GM12878 (cell line): ENCODE data around the gene CFAP410. TPM values are rescaled to one million over a fixed set of nuclear protein-coding genes. Genes with fewer than 3 reads are reported as not detected.

ENCODE experiments used
- CREB1 ChIP-seq: IDR thresholded peaks from 2 replicates; pipeline ENCODE4 v1.6.1; 2012; ENCODE audit warnings: low read depth, mild to moderate bottlenecking, inconsistent platforms
- EZH2 ChIP-seq: IDR thresholded peaks from 2 replicates; pipeline ENCODE4 v1.6.1; 2012; ENCODE audit warnings: low read depth, mild to moderate bottlenecking, control low read depth, inconsistent platforms, low read length, borderline replicate concordance; ENCODE audit not compliant: control insufficient read depth
- GABPA ChIP-seq: IDR thresholded peaks from 2 replicates; pipeline ENCODE4 v1.6.1; 2014; ENCODE audit warnings: antibody characterized with exemption, low read depth, mild to moderate bottlenecking, inconsistent platforms
- HCFC1 ChIP-seq: fragments of 150-350 bp; IDR thresholded peaks from 2 replicates; pipeline ENCODE4 v1.6.1; 2014; ENCODE audit warnings: low read length
- HDGF ChIP-seq: fragments of 450-650 bp; IDR thresholded peaks from 2 replicates; pipeline ENCODE4 v1.6.1; 2016; ENCODE audit warnings: antibody characterized with exemption
- IKZF2 ChIP-seq, 2 experiments: fragments of 450-650 bp; IDR thresholded peaks; 2 replicates each; pipeline ENCODE4 v1.6.1; 2017; ENCODE audit warnings: mild to moderate bottlenecking in 2 of 2, moderate library complexity in 2 of 2
- NFIC ChIP-seq: IDR thresholded peaks from 2 replicates; pipeline ENCODE4 v1.6.1; 2012; ENCODE audit warnings: low read depth, mild to moderate bottlenecking, inconsistent platforms, low read length, moderate library complexity
- NFYA ChIP-seq: IDR thresholded peaks from 2 replicates; pipeline ENCODE4 v1.6.1; 2011; ENCODE audit warnings: low read depth, mild to moderate bottlenecking, low read length, improper control_type of control experiment, borderline replicate concordance
- PAX8 ChIP-seq: fragments of 450-650 bp; IDR thresholded peaks from 2 replicates; pipeline ENCODE4 v1.6.1; 2017; ENCODE audit warnings: mild to moderate bottlenecking, moderate library complexity
- SMAD1 ChIP-seq: fragments of 450-650 bp; IDR thresholded peaks from 2 replicates; pipeline ENCODE4 v1.6.1; 2018; ENCODE audit warnings: mild to moderate bottlenecking, low read depth; ENCODE audit not compliant: partially characterized antibody
- SREBF1 ChIP-seq: IDR thresholded peaks from 2 replicates; pipeline ENCODE4 v1.6.1; 2012; ENCODE audit warnings: mild to moderate bottlenecking, low read length
- ZNF24 ChIP-seq: fragments of 450-650 bp; IDR thresholded peaks from 2 replicates; pipeline ENCODE4 v1.6.1; 2017; ENCODE audit warnings: antibody characterized with exemption, mild to moderate bottlenecking
- polyA plus RNA-seq, 11 experiments: library from polyadenylated mRNA; depleted of rRNA in 4 of 11; unstranded in 6 of 11; stranded (reverse) in 5 of 11; fragments of >200 nt; fragmentation: Nextera tagmentation in 4 of 11; fragmentation: Illumina TruSeq in 1 of 11; extraction: Ambion mirVana in 4 of 11; extraction: Trizol in 1 of 11; gene quantifications; 1 replicate in 1 of 11; 2 replicates in 10 of 11; pipeline versions ENCODE4 v1.2.1 to v1.2.3, GENCODE V29; 2011 to 2016; ENCODE audit warnings: inconsistent platforms in 2 of 11, missing spikeins in 2 of 11, low read depth in 1 of 11
- total RNA-seq, 4 experiments: library from RNA; depleted of rRNA in 3 of 4; stranded (reverse); fragments of >200 nt in 3 of 4; fragmentation: Illumina TruSeq in 1 of 4; extraction: Trizol in 1 of 4; gene quantifications; 2 replicates each; pipeline versions ENCODE4 v1.2.1 to v1.2.3, GENCODE V29; 2013 to 2021
- TF ChIP-seq, protein P1 (sequence below): fragments of 450-650 bp; IDR thresholded peaks from 2 replicates; pipeline ENCODE4 v1.6.1; 2017; ENCODE audit warnings: mild to moderate bottlenecking, moderate library complexity
- TF ChIP-seq, protein P2 (sequence below): fragments of 450-650 bp; formaldehyde crosslinking; IDR thresholded peaks from 2 replicates; pipeline ENCODE4 v1.5.0; 2022; ENCODE audit warnings: mild to moderate bottlenecking, missing genetic modification characterization
- TF ChIP-seq, protein P3 (sequence below): IDR thresholded peaks from 2 replicates; pipeline ENCODE4 v1.6.1; 2012; ENCODE audit warnings: low read length, inconsistent platforms
- TF ChIP-seq, protein P4 (sequence below): fragments of 150-350 bp; IDR thresholded peaks from 2 replicates; pipeline ENCODE4 v1.6.1; 2014; ENCODE audit warnings: mild to moderate bottlenecking, low read depth, low read length

The CFAP410 gene
- total and polyA plus RNA-seq, 10 of the 15 experiments (the other 5 are each of a cell fraction or from before 2014, with no cell fraction given): 0.14 to 24.8 (median 11.3) TPM

DNA sequence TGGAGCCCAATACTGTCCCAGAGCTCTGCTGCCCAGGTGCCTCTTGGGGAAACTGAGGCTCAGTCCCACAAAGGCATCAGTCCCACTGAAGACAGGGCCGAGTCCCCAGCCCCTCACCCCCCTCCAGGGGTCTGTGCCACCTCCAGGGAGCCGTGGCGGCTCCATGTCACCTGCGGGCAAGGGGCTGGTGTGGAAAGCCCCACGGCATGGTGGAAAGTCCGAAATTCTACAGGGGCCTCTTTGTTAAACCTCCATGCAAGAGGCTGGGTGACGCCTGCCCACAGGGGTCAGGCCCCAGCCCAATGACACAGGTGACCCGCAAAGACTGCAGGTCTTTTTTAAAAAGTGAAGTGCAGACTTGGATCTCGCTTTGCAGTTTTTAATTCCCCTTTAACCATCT lies 56.8 kb downstream of the CFAP410 start (continued):
- TF ChIP-seq NFYA: no peak
- no peak for TF ChIP-seq CREB1
- no peak for TF ChIP-seq EZH2
- TF ChIP-seq ZNF24: no peak
- TF ChIP-seq, protein P1, sequence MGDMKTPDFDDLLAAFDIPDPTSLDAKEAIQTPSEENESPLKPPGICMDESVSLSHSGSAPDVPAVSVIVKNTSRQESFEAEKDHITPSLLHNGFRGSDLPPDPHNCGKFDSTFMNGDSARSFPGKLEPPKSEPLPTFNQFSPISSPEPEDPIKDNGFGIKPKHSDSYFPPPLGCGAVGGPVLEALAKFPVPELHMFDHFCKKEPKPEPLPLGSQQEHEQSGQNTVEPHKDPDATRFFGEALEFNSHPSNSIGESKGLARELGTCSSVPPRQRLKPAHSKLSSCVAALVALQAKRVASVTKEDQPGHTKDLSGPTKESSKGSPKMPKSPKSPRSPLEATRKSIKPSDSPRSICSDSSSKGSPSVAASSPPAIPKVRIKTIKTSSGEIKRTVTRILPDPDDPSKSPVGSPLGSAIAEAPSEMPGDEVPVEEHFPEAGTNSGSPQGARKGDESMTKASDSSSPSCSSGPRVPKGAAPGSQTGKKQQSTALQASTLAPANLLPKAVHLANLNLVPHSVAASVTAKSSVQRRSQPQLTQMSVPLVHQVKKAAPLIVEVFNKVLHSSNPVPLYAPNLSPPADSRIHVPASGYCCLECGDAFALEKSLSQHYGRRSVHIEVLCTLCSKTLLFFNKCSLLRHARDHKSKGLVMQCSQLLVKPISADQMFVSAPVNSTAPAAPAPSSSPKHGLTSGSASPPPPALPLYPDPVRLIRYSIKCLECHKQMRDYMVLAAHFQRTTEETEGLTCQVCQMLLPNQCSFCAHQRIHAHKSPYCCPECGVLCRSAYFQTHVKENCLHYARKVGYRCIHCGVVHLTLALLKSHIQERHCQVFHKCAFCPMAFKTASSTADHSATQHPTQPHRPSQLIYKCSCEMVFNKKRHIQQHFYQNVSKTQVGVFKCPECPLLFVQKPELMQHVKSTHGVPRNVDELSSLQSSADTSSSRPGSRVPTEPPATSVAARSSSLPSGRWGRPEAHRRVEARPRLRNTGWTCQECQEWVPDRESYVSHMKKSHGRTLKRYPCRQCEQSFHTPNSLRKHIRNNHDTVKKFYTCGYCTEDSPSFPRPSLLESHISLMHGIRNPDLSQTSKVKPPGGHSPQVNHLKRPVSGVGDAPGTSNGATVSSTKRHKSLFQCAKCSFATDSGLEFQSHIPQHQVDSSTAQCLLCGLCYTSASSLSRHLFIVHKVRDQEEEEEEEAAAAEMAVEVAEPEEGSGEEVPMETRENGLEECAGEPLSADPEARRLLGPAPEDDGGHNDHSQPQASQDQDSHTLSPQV: no peak
- TF ChIP-seq, protein P2, sequence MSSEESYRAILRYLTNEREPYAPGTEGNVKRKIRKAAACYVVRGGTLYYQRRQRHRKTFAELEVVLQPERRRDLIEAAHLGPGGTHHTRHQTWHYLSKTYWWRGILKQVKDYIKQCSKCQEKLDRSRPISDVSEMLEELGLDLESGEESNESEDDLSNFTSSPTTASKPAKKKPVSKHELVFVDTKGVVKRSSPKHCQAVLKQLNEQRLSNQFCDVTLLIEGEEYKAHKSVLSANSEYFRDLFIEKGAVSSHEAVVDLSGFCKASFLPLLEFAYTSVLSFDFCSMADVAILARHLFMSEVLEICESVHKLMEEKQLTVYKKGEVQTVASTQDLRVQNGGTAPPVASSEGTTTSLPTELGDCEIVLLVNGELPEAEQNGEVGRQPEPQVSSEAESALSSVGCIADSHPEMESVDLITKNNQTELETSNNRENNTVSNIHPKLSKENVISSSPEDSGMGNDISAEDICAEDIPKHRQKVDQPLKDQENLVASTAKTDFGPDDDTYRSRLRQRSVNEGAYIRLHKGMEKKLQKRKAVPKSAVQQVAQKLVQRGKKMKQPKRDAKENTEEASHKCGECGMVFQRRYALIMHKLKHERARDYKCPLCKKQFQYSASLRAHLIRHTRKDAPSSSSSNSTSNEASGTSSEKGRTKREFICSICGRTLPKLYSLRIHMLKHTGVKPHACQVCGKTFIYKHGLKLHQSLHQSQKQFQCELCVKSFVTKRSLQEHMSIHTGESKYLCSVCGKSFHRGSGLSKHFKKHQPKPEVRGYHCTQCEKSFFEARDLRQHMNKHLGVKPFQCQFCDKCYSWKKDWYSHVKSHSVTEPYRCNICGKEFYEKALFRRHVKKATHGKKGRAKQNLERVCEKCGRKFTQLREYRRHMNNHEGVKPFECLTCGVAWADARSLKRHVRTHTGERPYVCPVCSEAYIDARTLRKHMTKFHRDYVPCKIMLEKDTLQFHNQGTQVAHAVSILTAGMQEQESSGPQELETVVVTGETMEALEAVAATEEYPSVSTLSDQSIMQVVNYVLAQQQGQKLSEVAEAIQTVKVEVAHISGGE: no peak
- no peak for TF ChIP-seq SREBF1
- TF ChIP-seq NFIC: no peak
- no peak for TF ChIP-seq PAX8
- TF ChIP-seq GABPA: no peak
- TF ChIP-seq IKZF2 (IDR thresholded peaks at IDR 0.05): peak in 1 of 2 experiments; percentile 10; a peak in 1 of 4 replicates
- no peak for TF ChIP-seq HCFC1
- TF ChIP-seq, protein P3, sequence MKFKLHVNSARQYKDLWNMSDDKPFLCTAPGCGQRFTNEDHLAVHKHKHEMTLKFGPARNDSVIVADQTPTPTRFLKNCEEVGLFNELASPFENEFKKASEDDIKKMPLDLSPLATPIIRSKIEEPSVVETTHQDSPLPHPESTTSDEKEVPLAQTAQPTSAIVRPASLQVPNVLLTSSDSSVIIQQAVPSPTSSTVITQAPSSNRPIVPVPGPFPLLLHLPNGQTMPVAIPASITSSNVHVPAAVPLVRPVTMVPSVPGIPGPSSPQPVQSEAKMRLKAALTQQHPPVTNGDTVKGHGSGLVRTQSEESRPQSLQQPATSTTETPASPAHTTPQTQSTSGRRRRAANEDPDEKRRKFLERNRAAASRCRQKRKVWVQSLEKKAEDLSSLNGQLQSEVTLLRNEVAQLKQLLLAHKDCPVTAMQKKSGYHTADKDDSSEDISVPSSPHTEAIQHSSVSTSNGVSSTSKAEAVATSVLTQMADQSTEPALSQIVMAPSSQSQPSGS: no peak
- no peak for TF ChIP-seq HDGF
- no peak for TF ChIP-seq SMAD1
- TF ChIP-seq, protein P4, sequence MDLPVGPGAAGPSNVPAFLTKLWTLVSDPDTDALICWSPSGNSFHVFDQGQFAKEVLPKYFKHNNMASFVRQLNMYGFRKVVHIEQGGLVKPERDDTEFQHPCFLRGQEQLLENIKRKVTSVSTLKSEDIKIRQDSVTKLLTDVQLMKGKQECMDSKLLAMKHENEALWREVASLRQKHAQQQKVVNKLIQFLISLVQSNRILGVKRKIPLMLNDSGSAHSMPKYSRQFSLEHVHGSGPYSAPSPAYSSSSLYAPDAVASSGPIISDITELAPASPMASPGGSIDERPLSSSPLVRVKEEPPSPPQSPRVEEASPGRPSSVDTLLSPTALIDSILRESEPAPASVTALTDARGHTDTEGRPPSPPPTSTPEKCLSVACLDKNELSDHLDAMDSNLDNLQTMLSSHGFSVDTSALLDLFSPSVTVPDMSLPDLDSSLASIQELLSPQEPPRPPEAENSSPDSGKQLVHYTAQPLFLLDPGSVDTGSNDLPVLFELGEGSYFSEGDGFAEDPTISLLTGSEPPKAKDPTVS: no peak
